ENCODE data around the gene ZNF750.

Gene ZNF750

DNA sequence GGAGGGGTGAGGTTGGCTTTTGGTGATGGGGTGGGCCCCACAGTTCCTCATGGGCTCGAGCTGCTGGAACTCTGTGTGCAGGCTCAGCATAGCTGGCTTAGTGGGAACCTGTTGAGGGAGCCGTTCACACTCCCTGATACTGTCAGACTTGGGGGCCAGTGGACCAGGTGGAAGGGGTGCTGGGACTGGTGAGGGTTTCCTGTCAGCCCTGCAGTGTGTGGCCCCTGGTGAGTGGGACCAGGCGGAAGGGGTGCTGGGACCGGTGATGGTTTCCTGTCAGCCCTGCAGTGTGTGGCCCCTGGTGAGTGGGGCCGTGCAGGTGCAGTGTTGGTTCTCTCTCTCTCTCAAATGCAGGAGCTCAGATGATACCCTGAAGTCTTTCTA lies 45.1 kb upstream of the ZNF750 start:
- TF ChIP-seq EZH2 (optimal IDR thresholded peaks at IDR 0.05; ENCODE audit: low read depth, low read length): no peak
- no peak for TF ChIP-seq EZH2phosphoT487 (IDR thresholded peaks at IDR 0.05; ENCODE audit: low read length)
- TF ChIP-seq, protein P1, sequence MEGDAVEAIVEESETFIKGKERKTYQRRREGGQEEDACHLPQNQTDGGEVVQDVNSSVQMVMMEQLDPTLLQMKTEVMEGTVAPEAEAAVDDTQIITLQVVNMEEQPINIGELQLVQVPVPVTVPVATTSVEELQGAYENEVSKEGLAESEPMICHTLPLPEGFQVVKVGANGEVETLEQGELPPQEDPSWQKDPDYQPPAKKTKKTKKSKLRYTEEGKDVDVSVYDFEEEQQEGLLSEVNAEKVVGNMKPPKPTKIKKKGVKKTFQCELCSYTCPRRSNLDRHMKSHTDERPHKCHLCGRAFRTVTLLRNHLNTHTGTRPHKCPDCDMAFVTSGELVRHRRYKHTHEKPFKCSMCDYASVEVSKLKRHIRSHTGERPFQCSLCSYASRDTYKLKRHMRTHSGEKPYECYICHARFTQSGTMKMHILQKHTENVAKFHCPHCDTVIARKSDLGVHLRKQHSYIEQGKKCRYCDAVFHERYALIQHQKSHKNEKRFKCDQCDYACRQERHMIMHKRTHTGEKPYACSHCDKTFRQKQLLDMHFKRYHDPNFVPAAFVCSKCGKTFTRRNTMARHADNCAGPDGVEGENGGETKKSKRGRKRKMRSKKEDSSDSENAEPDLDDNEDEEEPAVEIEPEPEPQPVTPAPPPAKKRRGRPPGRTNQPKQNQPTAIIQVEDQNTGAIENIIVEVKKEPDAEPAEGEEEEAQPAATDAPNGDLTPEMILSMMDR (IDR thresholded peaks at IDR 0.05; ENCODE audit: low read length): no peak
- H4K20me1 ChIP-seq (ENCODE audit: insufficient read depth, low read length): no peaks in the 10 kb centered on the region
- H3K9me3 ChIP-seq (replicated peaks; ENCODE audit: insufficient read depth, low read length): no peaks in the 10 kb centered on the region
- no peak overlapping the region for H3K4me2 ChIP-seq (ENCODE audit: low read depth, low read length)
- no peak overlapping the region for H3K27ac ChIP-seq (ENCODE audit: low read length)
- H3F3A ChIP-seq (ENCODE audit: insufficient read depth, low read length): no peaks in the 10 kb centered on the region
- no peaks in the 10 kb centered on the region for H3K9me2 ChIP-seq (replicated peaks; ENCODE audit: insufficient read depth, low read length)
- H3K79me2 ChIP-seq (ENCODE audit: low read length): peaks cover 9% of the 10 kb centered on the region; the same call in 1 of the 2 replicates
- no peak overlapping the region for H3K4me3 ChIP-seq (ENCODE audit: low read length)
- no peak for DNase-seq
- H3K27me3 ChIP-seq (replicated peaks; ENCODE audit: insufficient read depth, low read length): no peaks in the 10 kb centered on the region
- H3K36me3 ChIP-seq (replicated peaks; ENCODE audit: insufficient read depth, low read length): no peaks in the 10 kb centered on the region
- H3K4me1 ChIP-seq (ENCODE audit: low read length): no peaks in the 10 kb centered on the region
- no peak overlapping the region for H2AFZ ChIP-seq (ENCODE audit: low read length)
- H3K9ac ChIP-seq (ENCODE audit: low read length): no peak overlapping the region

DNA sequence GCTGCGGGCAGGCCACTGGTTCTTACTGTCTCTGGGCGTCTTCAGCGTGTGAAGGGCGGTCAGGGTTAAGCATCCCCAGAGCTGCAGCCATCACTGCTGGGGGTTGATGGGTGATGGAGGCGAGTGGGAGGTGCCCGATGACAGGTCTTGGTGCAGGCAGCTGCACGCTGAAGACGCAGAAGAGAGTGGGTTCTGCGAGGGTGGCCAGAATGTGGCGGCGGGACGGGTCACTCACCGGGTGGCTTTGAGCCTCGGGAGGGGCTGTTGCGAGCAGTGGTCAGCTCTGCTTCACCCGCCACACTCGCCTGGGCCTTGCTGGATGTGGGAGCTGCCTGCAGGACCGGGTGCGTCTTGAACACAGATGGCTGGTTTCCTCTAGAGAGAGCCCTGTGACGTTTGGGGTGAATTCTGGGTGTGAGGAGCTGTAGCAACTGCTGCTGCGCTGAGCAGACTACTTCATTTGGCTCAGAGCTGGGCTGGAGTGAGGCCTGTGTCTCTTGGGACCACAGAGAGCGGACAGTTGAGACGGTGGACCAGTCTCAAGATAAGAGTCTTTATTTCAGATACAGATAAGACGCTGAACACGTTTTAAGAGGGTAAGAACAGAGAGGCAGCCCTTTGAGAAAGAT lies 44.6 kb upstream of the ZNF750 start:
- TF ChIP-seq EZH2 (optimal IDR thresholded peaks at IDR 0.05; ENCODE audit: low read depth, low read length) (no peak), EZH2phosphoT487 (IDR thresholded peaks at IDR 0.05; ENCODE audit: low read length) (no peak)
- TF ChIP-seq, protein P1 (IDR thresholded peaks at IDR 0.05; ENCODE audit: low read length): no peak
- Histone ChIP-seq H3K4me2 (ENCODE audit: low read depth, low read length) (no peak overlapping the region), H3K4me3 (ENCODE audit: low read length) (no peak overlapping the region), H3K27ac (ENCODE audit: low read length) (no peak overlapping the region), H3K9me3 (replicated peaks; ENCODE audit: insufficient read depth, low read length) (no peaks in the 10 kb centered on the region), H3K79me2 (ENCODE audit: low read length) (peaks cover 9% of the 10 kb centered on the region; the same call in 1 of the 2 replicates), H3K36me3 (replicated peaks; ENCODE audit: insufficient read depth, low read length) (no peaks in the 10 kb centered on the region), H3F3A (ENCODE audit: insufficient read depth, low read length) (no peaks in the 10 kb centered on the region), H3K9ac (ENCODE audit: low read length) (no peak overlapping the region), H3K9me2 (replicated peaks; ENCODE audit: insufficient read depth, low read length) (no peaks in the 10 kb centered on the region), H3K27me3 (replicated peaks; ENCODE audit: insufficient read depth, low read length) (no peaks in the 10 kb centered on the region), H4K20me1 (ENCODE audit: insufficient read depth, low read length) (no peaks in the 10 kb centered on the region), H3K4me1 (ENCODE audit: low read length) (no peaks in the 10 kb centered on the region), H2AFZ (ENCODE audit: low read length) (no peak overlapping the region)
- DNase-seq: no peak

DNA sequence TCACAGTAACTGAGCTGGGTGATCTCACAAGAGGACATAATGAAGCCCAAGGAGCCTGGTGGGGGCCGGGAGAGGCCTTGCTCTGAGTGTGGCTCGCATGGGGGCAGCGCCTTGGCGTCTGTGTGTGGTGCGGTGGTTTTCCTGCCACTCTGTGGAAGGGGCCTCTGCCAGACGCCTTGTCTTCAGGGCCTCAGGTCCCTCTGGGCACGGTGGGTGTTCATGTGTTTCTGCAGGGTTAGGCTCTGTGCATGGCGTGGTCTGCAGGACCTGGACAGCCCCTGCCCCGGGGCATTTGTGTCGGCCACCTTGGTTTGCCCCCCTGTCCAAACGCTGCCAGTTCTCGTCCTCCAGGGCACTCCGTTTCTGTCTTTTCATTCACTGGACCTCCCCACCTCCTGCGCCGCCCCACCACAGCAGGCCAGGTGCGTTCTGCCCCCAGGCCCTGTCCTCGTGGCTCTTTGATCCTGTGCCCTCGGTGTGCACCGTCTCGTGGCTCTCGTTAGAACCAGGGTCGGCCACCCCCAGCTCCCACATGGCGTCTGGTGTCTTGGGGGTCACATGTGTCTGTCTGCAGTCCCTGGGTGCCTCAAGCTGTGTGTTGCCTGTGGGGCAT lies 43.7 kb upstream of the ZNF750 start:
- no peaks in the 10 kb centered on the region for H3F3A ChIP-seq (ENCODE audit: insufficient read depth, low read length)
- H4K20me1 ChIP-seq (ENCODE audit: insufficient read depth, low read length): no peaks in the 10 kb centered on the region
- peaks cover 16% of the 10 kb centered on the region; the same call in 1 of the 2 replicates for H3K79me2 ChIP-seq (ENCODE audit: low read length)
- no peak overlapping the region for H3K4me3 ChIP-seq (ENCODE audit: low read length)
- H3K27ac ChIP-seq (ENCODE audit: low read length): no peak overlapping the region
- no peaks in the 10 kb centered on the region for H3K9me2 ChIP-seq (replicated peaks; ENCODE audit: insufficient read depth, low read length)
- H3K9ac ChIP-seq (ENCODE audit: low read length): no peak overlapping the region
- no peaks in the 10 kb centered on the region for H3K27me3 ChIP-seq (replicated peaks; ENCODE audit: insufficient read depth, low read length)
- H2AFZ ChIP-seq (ENCODE audit: low read length): no peak overlapping the region
- no peaks in the 10 kb centered on the region for H3K4me1 ChIP-seq (ENCODE audit: low read length)
- H3K9me3 ChIP-seq (replicated peaks; ENCODE audit: insufficient read depth, low read length): no peaks in the 10 kb centered on the region
- TF ChIP-seq EZH2 (optimal IDR thresholded peaks at IDR 0.05; ENCODE audit: low read depth, low read length) (no peak), EZH2phosphoT487 (IDR thresholded peaks at IDR 0.05; ENCODE audit: low read length) (no peak)
- TF ChIP-seq, protein P1 (IDR thresholded peaks at IDR 0.05; ENCODE audit: low read length): no peak
- no peak overlapping the region for H3K4me2 ChIP-seq (ENCODE audit: low read depth, low read length)
- H3K36me3 ChIP-seq (replicated peaks; ENCODE audit: insufficient read depth, low read length): no peaks in the 10 kb centered on the region
- DNase-seq: no peak

Data from MM.1S (cell line).